HG03354 (cell line): Measurements from ENCODE around the gene ST6GALNAC3.

Experiments
- ATAC-seq: cut with Tn5 transposase; IDR thresholded peaks from one replicate; pipeline ENCODE4 v1.9.1; 2021; ENCODE audit warnings: mild to moderate bottlenecking; ENCODE audit not compliant: unreplicated experiment, poor library complexity, severe bottlenecking

Gene ST6GALNAC3

DNA sequence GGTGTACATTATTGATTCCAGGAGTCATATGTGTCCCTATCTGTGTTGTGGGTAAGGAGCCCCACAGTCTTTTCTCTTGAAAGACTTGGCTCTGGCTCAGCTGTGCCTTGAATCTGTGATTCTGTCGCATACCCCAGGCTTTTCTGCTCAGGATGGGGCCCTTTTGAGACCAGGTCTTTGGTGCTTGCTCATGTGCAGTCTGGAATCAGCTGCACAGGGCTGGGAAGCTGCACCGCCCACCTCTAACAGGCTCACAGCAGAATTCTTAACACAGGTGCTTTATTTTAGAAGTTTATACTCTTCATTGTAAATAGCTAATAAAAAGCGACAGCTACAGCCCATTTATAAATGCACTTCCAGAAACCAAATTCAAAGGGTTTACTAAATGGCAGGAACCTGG lies 61.3 kb downstream of the ST6GALNAC3 start:
- no peak for ATAC-seq

DNA sequence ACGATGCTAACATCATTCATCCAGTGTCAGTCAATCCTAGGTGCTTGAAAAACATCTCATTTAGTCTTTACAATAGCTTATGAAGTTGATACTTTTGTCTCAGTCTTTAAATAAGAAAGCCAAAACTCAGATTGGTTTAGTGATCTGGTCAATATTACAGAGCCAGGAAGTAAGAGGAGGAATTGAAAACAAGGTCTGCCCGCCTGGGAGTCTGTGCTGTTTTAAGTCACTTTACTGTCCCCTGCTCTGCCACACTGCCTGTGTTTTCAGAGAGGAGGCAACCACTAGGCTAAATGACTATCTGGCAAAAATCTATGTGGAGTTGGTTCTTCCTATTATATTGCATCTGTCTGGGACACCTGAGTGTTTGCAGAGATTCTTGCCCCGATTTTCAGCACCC lies 62.3 kb downstream of the ST6GALNAC3 start:
- ATAC-seq = no peak

DNA sequence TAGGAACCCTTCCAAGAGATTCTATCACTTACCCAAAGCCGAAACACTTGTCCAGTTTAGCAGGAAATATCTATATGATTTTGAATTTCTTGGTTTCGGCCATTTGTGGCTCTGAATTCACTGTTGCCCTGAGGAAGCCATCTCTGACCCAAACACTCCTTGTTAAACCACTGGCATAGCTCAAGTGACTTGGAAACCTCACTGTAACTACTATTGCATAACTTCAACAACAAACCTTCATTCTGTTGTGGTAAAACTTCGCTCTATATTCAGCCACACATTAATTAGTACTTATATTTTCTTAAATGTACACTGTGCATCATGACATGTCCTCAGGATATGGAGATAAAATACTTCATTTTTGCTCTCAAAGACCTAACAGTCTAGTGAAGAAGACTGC lies 63.2 kb downstream of the ST6GALNAC3 start:
- no peak for ATAC-seq

DNA sequence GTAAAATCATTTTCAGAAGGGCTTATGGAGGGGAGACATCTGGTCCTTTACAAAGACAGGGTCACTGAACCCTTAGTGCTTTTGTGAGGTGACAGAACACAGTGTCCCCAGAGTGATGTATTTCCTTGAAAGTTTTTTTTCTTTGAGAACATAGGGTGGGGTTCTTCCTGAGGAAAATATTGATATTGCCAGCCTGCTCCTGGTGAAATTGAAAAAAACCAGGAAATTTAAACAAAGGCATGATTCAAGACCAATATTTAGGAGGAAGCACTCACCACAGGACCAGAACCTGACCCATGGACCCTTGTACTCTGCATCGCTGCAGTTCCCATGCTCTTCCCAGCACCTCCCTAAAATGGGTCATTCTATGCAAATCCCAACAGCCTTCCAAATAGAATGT lies 63.7 kb downstream of the ST6GALNAC3 start:
- no peak for ATAC-seq

DNA sequence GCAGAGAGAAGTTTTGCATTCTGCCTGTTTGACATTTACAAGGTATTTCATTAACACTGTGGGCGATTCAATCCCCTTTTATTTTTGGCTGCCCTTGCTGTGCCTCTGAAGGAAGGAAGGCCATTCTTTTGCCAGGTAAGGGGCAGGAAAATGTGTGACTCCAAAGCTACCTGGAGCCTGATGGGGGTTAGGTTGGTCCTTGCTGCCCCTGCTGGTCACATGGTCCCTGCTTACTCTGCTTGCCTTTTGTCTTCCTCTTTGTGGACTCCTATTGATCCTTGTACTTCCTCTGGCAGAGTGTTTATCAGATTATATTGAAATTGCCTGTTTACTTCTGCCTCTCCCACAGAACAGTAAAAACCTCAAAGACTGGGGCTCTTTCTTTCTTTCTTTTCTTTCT lies 65.7 kb downstream of the ST6GALNAC3 start:
- no peak for ATAC-seq

DNA sequence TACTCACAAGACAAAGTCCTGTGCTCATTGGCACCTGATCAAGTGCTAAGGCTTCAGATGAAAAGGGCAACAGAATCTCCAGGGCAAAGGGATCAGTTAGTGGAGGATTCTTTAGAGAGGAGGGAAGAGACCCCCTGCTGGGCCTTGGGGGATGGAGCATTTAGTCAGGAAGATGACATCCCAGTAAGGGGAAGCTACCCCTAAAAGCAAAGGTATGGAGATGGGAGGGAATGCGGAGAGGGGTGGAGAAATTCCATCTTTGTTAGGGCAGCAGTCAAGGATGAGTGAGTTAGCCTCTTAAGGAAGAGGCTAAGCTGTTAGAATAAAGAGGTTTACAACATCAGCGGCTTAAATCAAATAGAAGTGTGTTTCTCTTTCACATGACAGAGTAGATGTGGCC lies 67.4 kb downstream of the ST6GALNAC3 start:
- no peak for ATAC-seq

DNA sequence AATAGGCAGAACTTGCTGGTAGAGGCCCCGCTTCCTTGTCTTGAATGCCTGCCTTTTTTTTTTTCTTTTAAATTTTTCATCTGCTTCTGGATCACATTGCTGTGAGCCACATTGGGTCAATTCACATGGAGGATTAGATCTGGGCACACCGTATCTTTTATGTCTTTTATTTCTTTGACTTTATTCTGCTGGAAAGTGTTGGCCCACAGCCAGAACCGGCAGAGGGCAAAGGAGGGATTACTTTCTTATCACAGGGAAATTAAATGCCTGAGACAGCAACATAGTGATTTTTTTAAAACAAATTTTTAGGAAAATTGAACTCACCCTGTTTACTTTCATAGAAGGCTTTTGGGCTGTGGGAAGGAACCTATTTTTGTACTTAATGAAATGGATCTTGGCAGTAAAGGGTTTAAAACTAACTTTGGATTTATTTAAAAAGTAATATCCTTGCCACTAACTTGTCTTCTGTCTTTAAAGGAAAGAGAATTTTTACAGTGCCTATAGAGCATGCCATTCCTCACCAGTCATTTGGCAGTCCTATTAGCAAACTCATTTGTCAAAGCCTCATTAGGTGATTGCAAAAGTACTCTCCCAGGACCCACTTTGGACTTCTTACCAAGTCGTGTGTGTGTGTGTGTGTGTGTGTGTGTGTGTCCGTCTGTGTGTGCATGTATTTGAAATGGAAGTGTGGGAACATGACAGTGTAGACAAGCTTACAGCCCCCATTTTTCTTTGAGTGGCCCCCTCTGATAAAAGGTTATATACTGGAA lies 68.4 kb downstream of the ST6GALNAC3 start:
- no peak for ATAC-seq

DNA sequence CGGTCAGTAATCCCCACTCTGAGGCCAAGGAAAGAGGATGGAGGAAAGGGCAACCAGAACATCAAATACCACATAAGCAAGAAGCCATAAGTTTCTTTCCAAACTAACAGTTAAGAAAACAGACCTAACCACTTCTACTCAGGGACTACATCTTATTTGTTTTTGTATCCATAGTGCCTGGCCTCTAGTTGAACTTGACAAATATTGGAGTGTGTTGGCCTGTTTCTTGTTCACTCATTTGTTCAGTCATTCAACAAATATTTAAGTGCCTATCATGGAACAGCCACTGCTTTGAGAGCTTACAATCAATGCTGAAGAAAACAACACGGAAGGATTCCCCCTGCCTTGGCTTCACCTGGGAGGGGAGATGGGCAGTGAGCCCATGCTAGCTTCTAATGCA lies 69.7 kb downstream of the ST6GALNAC3 start:
- no peak for ATAC-seq

DNA sequence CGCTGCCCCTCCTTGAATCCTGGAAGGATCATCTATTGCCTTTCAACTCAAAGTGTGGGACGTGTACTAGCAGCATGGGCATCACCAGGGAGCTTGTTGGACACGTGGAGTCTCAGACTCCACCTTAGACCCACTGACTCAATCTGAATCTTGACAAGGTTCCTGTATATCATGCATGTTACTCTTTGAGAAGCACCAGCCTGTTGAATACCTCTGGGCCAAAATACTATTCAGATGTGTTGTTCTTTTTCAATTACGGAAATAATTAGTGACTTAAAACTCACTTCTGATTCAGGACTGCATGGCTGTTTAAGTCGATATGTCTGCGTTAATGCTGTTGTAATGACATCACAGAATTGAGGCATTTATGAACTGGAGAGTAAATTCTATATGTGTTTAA lies 70.8 kb downstream of the ST6GALNAC3 start:
- ATAC-seq = no peak

DNA sequence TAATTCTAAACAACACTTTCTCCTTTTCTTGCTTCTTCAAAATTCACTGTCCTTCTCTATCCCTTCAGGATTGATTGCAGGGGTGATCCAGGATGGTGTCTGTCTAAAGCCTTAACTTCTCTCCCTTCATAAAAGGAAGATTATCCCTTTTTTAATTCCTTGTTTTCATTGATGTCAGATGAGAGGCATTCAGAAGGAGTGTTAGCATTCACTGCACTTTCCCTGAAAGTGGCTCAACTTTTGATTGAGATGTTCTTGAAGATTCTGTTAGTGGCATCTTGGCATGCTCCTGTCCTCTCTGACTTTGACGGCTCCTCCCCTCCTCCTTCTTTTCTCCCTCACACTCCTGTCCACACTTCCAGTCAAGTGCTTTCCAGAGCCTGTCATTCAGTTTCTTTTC lies 71.6 kb downstream of the ST6GALNAC3 start:
- ATAC-seq = no peak

DNA sequence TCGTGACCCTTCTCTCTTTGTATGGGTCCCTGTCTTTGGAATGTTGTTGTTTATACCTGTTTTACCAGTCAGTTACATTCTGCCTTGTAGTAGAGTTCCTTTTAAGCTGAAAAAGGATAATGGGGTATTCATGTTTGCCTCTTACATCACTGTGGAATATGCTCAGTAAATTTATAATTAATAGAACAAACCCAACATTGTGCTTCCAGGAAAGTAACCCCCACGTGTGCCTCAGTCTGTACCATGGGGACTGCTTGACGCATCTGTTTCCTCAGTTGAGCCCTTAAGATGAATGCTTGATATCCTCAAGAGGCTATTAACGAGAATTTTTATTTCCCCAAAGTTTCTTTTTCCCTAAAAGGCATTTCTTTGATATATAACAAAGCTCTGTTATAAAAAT lies 73.4 kb downstream of the ST6GALNAC3 start:
- no peak for ATAC-seq

DNA sequence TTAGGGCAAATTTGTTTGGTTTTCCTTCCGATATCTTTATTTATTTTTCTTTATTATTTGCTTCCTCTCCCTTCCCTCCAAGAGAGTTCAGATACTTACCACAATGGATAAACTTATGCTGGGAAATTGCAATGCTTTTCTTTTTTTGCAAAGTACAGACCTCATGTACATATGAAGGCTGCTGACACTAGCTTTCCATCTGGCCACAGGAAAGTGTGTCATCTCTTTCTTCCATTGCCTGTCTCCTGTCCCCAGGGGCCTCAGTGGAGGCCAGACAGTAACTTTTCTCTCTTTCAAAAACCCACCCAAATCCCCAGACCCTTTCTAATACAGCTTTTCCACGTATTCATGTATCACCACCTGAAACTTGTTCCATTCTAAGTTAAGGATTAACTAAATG lies 73.9 kb downstream of the ST6GALNAC3 start:
- ATAC-seq = no peak

DNA sequence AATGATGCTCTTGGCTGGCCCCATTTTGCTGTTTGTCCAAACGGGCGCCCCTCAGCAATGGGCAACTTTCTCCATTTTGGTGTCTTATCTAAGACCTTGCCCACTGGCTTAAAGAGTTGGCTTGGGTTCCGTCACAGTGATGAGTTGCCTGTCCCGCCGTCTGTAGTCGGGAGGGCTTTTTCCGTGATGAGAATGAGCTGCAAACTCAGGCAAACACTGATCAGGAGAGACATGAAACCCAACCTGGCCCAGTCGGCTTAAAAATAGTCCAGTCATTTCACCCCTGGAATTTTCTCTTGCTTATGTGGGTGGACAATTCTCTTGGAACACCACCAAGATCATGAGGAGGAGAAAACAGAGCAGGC lies 79.3 kb downstream of the ST6GALNAC3 start:
- no peak for ATAC-seq

DNA sequence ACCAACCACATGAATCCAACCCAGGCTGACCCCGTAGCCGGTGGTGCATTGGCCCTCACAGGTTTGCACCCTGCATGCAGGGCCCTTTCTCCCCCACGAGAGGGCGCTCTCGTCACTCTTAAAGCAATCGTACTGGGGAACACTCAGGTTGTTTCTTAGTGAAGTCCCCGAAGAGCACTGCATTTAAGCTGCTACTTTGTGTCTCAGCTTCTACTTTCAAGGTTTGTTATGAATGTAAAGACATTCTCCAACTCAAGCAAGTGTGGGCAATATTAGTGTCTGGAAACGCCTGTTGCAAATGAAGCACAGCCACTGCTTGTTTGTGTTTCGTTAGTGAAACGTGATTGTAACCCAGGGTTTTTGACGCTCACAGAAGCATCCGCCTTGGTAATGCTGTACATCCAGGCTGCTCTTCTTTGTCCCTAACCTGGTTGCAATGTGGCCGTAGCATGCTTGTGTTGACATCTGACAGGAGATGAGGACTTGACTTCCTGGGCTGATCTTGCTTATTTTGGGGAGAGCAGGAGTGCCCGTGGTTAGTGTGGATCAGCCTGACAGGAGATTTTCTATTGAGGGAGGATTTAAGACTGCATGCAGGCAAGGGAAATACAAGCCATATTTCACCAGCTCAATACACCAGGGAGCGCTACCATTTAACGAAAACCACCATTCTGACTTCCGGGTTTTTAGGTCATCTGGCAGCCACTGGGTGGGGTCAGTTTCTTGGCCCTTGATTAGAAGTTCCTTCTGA lies 79.8 kb downstream of the ST6GALNAC3 start:
- peak; percentile 96 for ATAC-seq

DNA sequence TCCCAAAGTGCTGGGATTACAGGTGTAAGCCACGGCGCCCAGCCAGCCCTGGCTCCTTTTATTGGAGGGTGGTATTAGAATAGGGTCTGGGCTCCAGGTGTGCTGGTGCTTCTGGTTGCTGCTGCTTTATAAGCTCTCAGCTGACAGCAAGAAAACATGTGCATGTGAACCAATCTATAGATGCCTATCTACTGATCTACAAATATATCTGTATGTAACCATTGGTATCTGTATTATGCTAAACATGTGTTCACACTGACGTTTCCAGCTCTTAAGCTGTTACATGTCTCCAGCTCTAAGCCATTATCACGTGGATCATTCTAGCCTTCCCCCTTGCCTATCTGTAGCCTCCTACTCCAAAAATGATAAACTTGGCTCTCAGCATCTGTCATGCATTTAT lies 82.4 kb downstream of the ST6GALNAC3 start:
- no peak for ATAC-seq

DNA sequence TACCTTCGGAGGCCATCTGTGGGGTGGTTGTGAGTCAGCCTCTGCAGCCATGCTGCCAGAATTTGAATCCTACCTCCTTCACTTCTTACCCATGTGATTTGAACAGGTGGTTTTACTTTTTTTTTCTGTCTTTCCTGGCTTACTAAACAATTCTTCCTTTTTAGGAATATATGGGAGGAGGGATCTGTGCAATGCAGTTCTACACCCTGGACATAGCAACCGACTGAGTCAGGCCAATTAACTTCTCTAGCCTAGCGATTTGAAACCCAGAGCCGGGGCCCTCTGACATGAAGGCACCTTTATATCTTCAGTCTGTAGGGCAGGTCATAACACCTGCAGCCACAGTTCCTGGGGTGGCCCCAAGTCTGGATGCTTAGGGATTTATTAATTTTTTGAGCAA lies 83.6 kb downstream of the ST6GALNAC3 start:
- no peak for ATAC-seq

DNA sequence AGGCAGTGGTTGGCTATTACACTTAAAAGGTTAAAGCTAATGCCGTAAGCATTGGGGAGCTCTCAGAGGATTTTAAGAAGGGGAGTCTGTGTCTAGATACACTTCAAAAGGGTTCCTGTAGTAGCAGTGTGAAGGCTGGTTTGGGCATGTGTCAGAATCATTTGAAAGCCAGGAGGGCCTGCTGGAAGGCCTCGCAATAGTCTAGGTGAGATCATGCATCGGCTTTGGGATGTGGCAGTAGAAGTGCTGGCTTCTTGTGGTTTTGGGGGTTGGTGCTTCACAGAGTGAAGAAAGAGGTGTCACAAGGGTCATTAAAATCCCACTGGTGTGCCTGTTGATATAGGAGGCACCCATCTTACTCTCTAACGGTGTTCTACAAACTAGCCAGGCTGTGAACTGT lies 85.7 kb downstream of the ST6GALNAC3 start:
- no peak for ATAC-seq

DNA sequence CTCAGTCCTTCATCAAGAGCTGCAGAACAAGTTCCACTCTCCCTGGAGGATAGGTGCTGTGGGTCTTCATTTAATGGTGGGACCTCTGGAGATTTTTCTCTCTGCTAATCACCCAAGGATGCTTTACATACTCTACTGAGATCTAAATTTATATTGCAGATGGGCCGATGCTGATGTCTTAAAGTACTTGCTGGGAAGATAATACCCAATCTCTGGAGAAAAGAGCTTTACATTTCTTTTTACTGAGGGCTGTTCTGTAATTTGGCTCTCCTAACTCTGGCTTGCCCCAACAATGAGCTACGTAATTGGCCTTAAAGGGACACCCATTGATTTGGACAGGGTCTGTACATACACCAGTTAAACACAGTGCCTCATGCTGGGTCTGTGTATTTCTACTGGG lies 86.9 kb downstream of the ST6GALNAC3 start:
- ATAC-seq = no peak

DNA sequence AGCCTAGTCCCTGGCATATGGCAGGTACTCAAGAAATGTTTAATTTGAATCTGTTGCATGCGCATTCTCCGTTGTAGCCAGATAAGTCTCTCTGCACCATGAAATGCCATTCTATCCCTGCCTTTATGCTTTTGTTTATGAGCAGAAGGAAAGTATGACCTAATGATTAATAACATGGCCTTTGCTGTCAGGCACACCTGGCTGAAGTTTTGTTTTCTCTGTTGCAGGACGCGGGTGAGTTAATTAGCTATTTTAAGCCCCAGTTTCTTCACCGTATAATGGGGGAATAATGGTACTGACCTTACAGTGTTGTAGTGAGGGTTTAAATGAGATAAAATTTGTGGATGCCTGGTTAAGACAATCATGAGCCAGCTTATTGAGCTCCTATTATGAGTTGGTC lies 87.7 kb downstream of the ST6GALNAC3 start:
- no peak for ATAC-seq

DNA sequence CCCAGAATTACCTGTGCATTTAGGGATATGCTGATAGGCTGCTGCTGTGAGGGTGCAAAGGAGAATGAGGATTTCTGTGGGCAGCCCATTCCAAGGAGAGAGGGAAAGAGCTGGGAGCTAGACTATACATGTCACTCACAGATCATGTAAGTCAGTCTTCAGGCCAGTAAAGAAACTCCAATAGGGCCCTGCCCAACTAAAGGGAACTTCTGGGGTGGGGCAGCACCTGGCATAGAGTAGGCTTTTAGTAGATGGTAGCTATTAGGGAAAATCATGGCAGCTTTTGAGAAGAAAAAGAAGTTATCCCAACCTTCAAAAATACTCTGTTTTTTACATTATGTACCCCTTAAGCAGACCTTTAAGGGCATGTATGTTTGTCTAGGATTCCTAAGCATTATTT lies 89.6 kb downstream of the ST6GALNAC3 start:
- ATAC-seq = no peak

DNA sequence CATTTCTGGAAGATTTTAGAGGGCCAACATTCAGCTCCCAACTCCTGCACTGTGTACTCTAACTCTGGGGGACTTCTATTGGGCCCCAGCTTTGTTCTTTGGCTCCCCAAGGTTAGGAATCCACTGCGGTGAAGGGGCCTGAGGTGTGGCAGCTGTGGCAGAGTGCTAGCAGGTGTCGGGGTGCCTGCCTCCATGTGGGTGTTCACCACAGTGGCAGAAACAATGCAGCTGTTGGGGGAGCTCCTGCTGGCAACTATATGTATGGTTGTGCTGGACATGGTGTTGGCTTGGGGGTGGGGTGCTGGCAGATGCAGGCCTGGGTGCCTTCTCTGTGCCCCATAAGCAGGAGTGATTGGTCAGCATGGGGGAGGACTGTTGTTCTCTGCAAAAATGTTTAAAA lies 95.5 kb downstream of the ST6GALNAC3 start:
- ATAC-seq = no peak

DNA sequence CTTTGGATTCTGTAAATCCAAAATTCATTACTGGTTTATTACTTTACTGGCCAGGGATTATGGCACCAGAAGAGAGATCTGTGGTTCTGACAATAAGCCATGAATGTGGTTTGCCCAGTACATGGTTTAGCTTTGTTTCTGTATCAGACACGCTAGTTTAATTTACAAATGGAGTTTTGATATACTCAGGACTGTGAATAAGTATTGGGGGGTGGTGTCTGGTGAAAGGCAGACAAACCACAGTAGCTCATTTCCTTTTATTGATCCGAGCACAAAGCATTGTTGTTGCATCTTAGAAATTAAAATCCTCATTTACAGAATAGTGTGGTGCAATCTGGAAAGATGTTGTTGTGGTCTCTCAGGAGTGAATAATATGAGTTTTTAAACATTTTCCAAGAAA lies 96.0 kb downstream of the ST6GALNAC3 start:
- no peak for ATAC-seq
